Mesothelial cell of epicardium (in vitro differentiated cells): ENCODE results near the gene OR52K2. TPM values are rescaled to one million over a fixed set of nuclear protein-coding genes. Genes with fewer than 3 reads are reported as not detected.

ENCODE experiments used
- DNase-seq, 2 experiments: peaks; one replicate each; pipeline ENCODE4 v3.0.0; 2021; ENCODE audit warnings: low spot score in 2 of 2; ENCODE audit not compliant: unreplicated experiment in 2 of 2
- H3K27ac Mint-ChIP-seq: 2 replicates; pipeline ENCODE4 v1.8.0; 2021; ENCODE audit warnings: mixed read lengths
- H3K27me3 Mint-ChIP-seq: 2 replicates; pipeline ENCODE4 v1.8.0; 2021; ENCODE audit warnings: low read depth, mixed read lengths
- H3K36me3 Mint-ChIP-seq: 2 replicates; pipeline ENCODE4 v1.8.0; 2021; ENCODE audit warnings: mixed read lengths
- H3K4me1 Mint-ChIP-seq: 2 replicates; pipeline ENCODE4 v1.8.0; 2021; ENCODE audit warnings: mixed read lengths
- H3K4me3 Mint-ChIP-seq: 2 replicates; pipeline ENCODE4 v1.8.0; 2021; ENCODE audit warnings: mild to moderate bottlenecking, moderate library complexity, mixed read lengths
- H3K9me3 Mint-ChIP-seq: 2 replicates; pipeline ENCODE4 v1.8.0; 2021; ENCODE audit warnings: mixed read lengths
- CTCF ChIP-seq: fragments of 200-600 bp; sonication (generic); IDR thresholded peaks from one replicate; pipeline ENCODE4 v1.5.0; 2021; ENCODE audit warnings: antibody characterized with exemption; ENCODE audit not compliant: unreplicated experiment
- total RNA-seq: library from RNA; stranded (reverse); gene quantifications from 3 replicates; pipeline ENCODE4 v1.2.1, GENCODE V29; 2021

Gene OR52K2
- total RNA-seq, 1 donor from 2014 or later, result not detected

GRCh38 chr11:4466131-4466870 is 17.2 kb downstream of the OR52K2 start:
- TF ChIP-seq CTCF, result no peak
- Mint-ChIP-seq H3K27ac (no peak overlapping the region), H3K9me3 (peaks cover 29% of the 10 kb centered on the region), H3K4me1 (peaks cover 2% of the 10 kb centered on the region), H3K36me3 (peaks cover 3% of the 10 kb centered on the region), H3K4me3 (no peak overlapping the region), H3K27me3 (peaks cover 4% of the 10 kb centered on the region)
- DNase-seq, result no peak

- Mint-ChIP-seq H3K4me1 (peaks cover 2% of the 10 kb centered on the region), H3K27me3 (peaks cover 4% of the 10 kb centered on the region), H3K36me3 (peaks cover 3% of the 10 kb centered on the region), H3K27ac (no peak overlapping the region), H3K9me3 (peaks cover 26% of the 10 kb centered on the region), H3K4me3 (no peak overlapping the region)
- TF ChIP-seq CTCF, result no peak
- no peak for DNase-seq
Measured at GRCh38 chr11:4466871-4467442, 17.9 kb downstream of the OR52K2 start.

- DNase-seq, result no peak
- Mint-ChIP-seq H3K27ac (no peak overlapping the region), H3K27me3 (peaks cover 4% of the 10 kb centered on the region), H3K36me3 (peaks cover 3% of the 10 kb centered on the region), H3K9me3 (peaks cover 17% of the 10 kb centered on the region), H3K4me1 (peaks cover 2% of the 10 kb centered on the region), H3K4me3 (no peak overlapping the region)
- no peak for TF ChIP-seq CTCF
Measured at GRCh38 chr11:4467811-4468606, 18.9 kb downstream of the OR52K2 start.

- no peak overlapping the region for H3K27ac Mint-ChIP-seq
- DNase-seq, result no peak
- no peak for TF ChIP-seq CTCF
- no peak overlapping the region for H3K4me3 Mint-ChIP-seq
- peaks cover 5% of the 10 kb centered on the region for H3K9me3 Mint-ChIP-seq
- peaks cover 2% of the 10 kb centered on the region for H3K4me1 Mint-ChIP-seq
- no peaks in the 10 kb centered on the region for H3K36me3 Mint-ChIP-seq
- H3K27me3 Mint-ChIP-seq, result no peaks in the 10 kb centered on the region
Measured at GRCh38 chr11:4479644-4480043, 30.5 kb downstream of the OR52K2 start.

GRCh38 chr11:4480577-4481239 is 31.6 kb downstream of the OR52K2 start:
- Mint-ChIP-seq H3K4me1 (peaks cover 2% of the 10 kb centered on the region), H3K27ac (no peak overlapping the region), H3K9me3 (no peaks in the 10 kb centered on the region), H3K4me3 (no peak overlapping the region), H3K36me3 (no peaks in the 10 kb centered on the region), H3K27me3 (no peaks in the 10 kb centered on the region)
- DNase-seq, result no peak
- no peak for TF ChIP-seq CTCF
